Measurements from ENCODE around the gene CAMK2D. TPM values are rescaled to one million over a fixed set of nuclear protein-coding genes. Genes with fewer than 3 reads are reported as not detected.

Gene CAMK2D
- total RNA-seq, 1 donor, result 378 TPM

GRCh38 chr4:113621633-113622032, 139.9 kb downstream of the CAMK2D start:
- TF ChIP-seq CTCF (IDR thresholded peaks at IDR 0.05; ENCODE audit: insufficient read depth, low read length), result no peak
- DNase-seq (ENCODE audit: low read depth), result no peak
- no peak overlapping the region for H3K4me3 ChIP-seq (ENCODE audit: low read depth, low read length)

DNA sequence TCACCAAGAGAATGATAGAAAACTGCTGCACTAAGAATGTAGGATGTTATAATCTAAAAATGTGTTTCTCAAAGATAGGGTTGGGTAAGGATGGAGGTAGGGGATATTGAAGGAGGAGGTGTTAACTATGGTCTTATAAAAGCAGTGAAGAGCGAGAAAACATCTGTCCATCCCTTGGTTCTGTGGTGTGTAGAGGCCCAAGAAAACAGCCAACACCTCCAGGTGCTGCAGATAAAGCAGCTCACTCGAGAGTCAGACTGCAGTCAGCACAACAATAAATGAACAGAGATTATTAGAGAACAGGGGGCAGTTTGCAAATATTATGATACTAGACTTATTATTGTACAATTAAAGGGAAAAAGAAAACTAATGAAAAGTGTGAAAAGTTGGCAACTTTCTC, 141.5 kb downstream of the CAMK2D start:
- no peak for TF ChIP-seq CTCF (IDR thresholded peaks at IDR 0.05; ENCODE audit: insufficient read depth, low read length)
- DNase-seq (ENCODE audit: low read depth), result no peak
- H3K4me3 ChIP-seq (ENCODE audit: low read depth, low read length), result no peak overlapping the region

DNA sequence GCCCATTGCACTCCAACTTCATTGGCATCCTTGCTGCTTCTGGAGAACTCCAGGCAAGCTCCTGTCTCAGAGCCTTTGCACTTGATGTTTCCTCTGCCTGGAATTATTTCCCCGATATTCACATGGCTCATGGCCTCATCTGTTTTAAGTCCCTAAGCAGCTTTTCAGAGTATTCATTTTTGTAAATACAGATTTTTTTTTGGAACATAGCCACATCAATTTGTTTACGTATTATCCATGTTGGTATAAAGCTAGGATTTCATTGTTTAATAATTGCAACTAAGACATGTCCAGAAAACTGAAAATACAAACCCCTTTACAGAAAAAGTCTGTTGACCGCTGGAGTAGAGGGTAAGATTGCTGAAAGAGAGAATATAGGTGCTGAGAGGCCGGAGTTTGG, 142.0 kb downstream of the CAMK2D start:
- H3K4me3 ChIP-seq (ENCODE audit: low read depth, low read length), result no peak overlapping the region
- no peak for TF ChIP-seq CTCF (IDR thresholded peaks at IDR 0.05; ENCODE audit: insufficient read depth, low read length)
- DNase-seq (ENCODE audit: low read depth), result no peak

- DNase-seq (ENCODE audit: low read depth), result peak; percentile 16
- H3K4me3 ChIP-seq (ENCODE audit: low read depth, low read length), result no peak overlapping the region
- TF ChIP-seq CTCF (IDR thresholded peaks at IDR 0.05; ENCODE audit: insufficient read depth, low read length), result no peak
Observed at GRCh38 chr4:113618205-113618604, 143.3 kb downstream of the CAMK2D start.

GRCh38 chr4:113617195-113617594, 144.3 kb downstream of the CAMK2D start:
- DNase-seq (ENCODE audit: low read depth), result no peak
- H3K4me3 ChIP-seq (ENCODE audit: low read depth, low read length), result no peak overlapping the region
- TF ChIP-seq CTCF (IDR thresholded peaks at IDR 0.05; ENCODE audit: insufficient read depth, low read length), result no peak

- DNase-seq (ENCODE audit: low read depth), result no peak
- H3K4me3 ChIP-seq (ENCODE audit: low read depth, low read length), result no peak overlapping the region
- no peak for TF ChIP-seq CTCF (IDR thresholded peaks at IDR 0.05; ENCODE audit: insufficient read depth, low read length)
Observed at GRCh38 chr4:113616443-113616842, 145.1 kb downstream of the CAMK2D start.

GRCh38 chr4:113614414-113614813, 147.1 kb downstream of the CAMK2D start:
- H3K4me3 ChIP-seq (ENCODE audit: low read depth, low read length), result no peak overlapping the region
- DNase-seq (ENCODE audit: low read depth), result no peak
- no peak for TF ChIP-seq CTCF (IDR thresholded peaks at IDR 0.05; ENCODE audit: insufficient read depth, low read length)

Data from fibroblast of the aortic adventitia (primary cell).